PFSK-1 (cell line): ENCODE results near the gene BASP1.

Experiments used
- FOXP2 ChIP-seq: optimal IDR thresholded peaks from 2 replicates; pipeline ENCODE3; 2011; ENCODE audit warnings: borderline replicate concordance, control low read depth, inconsistent platforms; ENCODE audit not compliant: insufficient read depth; ENCODE audit errors: extremely low read length, extremely low read depth
- POLR2AphosphoS5 ChIP-seq: IDR thresholded peaks from 2 replicates; pipeline ENCODE4 v1.6.1; 2012; ENCODE audit warnings: low read depth, mild to moderate bottlenecking, control low read depth, low read length, moderate library complexity
- SIN3A ChIP-seq: IDR thresholded peaks from 2 replicates; pipeline ENCODE4 v1.6.1; 2012; ENCODE audit warnings: mild to moderate bottlenecking, low read length, moderate library complexity, borderline replicate concordance; ENCODE audit not compliant: insufficient read depth
- TAF1 ChIP-seq: IDR thresholded peaks from 2 replicates; pipeline ENCODE4 v1.6.1; 2012; ENCODE audit warnings: low read length, control low read depth, borderline replicate concordance; ENCODE audit not compliant: insufficient read depth
- TF ChIP-seq, protein P1 (sequence below), 2 experiments: IDR thresholded peaks; 2 replicates each; pipeline versions ENCODE4 v1.6.1 to v1.8.0; 2011 to 2012; ENCODE audit warnings: low read depth in 2 of 2, low read length in 2 of 2, control low read depth in 1 of 2, inconsistent platforms in 1 of 2, mild to moderate bottlenecking in 1 of 2, moderate library complexity in 1 of 2; ENCODE audit not compliant: insufficient read depth in 1 of 2

BASP1 gene

DNA sequence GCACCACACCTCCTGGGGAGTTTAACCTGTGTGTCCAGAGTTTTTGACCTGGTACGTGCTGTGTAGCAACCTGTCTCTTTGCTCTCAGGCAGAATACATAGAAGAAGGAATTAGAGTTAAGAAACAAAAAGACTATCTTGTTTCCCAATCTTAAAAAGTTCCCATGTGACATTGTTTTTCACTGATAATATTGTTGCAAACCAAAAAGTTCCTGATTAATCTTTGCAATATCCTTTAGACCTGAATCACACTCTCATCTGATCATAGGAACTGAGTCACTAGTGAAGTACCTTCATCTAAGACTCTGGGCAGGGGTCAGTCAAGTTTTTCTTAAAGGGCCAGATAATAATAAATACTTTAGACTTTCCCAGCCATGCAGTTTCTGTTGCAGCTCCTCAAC lies 35.1 kb downstream of the BASP1 start:
- TF ChIP-seq SIN3A = no peak
- TF ChIP-seq POLR2AphosphoS5 = no peak
- TF ChIP-seq, protein P1, sequence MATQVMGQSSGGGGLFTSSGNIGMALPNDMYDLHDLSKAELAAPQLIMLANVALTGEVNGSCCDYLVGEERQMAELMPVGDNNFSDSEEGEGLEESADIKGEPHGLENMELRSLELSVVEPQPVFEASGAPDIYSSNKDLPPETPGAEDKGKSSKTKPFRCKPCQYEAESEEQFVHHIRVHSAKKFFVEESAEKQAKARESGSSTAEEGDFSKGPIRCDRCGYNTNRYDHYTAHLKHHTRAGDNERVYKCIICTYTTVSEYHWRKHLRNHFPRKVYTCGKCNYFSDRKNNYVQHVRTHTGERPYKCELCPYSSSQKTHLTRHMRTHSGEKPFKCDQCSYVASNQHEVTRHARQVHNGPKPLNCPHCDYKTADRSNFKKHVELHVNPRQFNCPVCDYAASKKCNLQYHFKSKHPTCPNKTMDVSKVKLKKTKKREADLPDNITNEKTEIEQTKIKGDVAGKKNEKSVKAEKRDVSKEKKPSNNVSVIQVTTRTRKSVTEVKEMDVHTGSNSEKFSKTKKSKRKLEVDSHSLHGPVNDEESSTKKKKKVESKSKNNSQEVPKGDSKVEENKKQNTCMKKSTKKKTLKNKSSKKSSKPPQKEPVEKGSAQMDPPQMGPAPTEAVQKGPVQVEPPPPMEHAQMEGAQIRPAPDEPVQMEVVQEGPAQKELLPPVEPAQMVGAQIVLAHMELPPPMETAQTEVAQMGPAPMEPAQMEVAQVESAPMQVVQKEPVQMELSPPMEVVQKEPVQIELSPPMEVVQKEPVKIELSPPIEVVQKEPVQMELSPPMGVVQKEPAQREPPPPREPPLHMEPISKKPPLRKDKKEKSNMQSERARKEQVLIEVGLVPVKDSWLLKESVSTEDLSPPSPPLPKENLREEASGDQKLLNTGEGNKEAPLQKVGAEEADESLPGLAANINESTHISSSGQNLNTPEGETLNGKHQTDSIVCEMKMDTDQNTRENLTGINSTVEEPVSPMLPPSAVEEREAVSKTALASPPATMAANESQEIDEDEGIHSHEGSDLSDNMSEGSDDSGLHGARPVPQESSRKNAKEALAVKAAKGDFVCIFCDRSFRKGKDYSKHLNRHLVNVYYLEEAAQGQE (IDR thresholded peaks at IDR 0.05; ENCODE audit: insufficient read depth in 1 of 2, low read depth in 2 of 2, low read length in 2 of 2) = no peak
- TF ChIP-seq TAF1 = no peak
- no peak for TF ChIP-seq FOXP2

DNA sequence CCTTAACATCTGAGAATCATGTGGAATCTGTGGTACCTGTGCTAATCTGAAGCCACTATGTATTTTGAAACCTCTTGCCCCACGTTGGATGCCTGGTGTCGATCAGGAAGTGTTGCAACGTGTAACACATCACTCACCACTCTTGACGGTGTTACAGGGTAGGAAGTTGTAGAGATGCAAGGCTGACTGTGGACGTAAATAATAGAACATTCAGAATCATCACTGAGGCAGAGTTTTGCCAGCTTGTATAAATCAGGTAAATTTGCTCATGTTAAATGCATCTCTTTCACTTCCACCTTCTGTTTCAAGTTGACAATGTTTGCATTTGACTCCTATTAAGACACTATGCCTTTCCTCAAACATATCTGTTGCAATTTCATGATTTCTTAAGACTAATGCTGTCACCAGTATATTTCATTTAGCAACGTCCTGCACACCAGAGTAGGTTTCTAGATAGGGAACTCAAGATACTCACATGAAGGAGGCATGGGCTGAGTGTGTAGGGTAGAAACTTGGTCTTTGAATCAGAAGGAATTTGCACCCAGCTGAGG lies 38.1 kb downstream of the BASP1 start:
- TF ChIP-seq SIN3A = no peak
- TF ChIP-seq, protein P1 (IDR thresholded peaks at IDR 0.05; ENCODE audit: insufficient read depth in 1 of 2, low read depth in 2 of 2, low read length in 2 of 2) = no peak
- no peak for TF ChIP-seq TAF1
- no peak for TF ChIP-seq POLR2AphosphoS5
- no peak for TF ChIP-seq FOXP2

DNA sequence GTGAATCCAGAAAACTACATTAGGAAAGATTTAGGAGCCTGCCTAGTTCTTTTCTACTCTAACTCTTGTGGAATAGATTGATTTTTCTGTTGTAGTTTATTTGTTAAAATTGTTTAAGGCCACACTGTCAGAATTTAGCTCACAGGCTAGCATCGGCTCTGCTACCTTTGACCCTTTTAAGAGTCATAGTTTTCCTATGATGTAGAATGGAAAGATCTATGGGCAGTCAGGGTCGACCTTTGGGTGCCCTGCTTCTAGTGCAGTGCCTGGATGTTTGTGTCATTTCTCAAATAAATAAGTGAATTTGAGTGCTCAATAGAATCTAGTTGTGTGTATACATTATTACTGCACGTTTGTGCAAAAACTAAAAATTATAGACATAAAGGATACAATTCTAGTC lies 38.7 kb downstream of the BASP1 start:
- TF ChIP-seq, protein P1 (IDR thresholded peaks at IDR 0.05; ENCODE audit: insufficient read depth in 1 of 2, low read depth in 2 of 2, low read length in 2 of 2) = no peak
- TF ChIP-seq TAF1 (no peak), POLR2AphosphoS5 (no peak), FOXP2 (no peak), SIN3A (no peak)

DNA sequence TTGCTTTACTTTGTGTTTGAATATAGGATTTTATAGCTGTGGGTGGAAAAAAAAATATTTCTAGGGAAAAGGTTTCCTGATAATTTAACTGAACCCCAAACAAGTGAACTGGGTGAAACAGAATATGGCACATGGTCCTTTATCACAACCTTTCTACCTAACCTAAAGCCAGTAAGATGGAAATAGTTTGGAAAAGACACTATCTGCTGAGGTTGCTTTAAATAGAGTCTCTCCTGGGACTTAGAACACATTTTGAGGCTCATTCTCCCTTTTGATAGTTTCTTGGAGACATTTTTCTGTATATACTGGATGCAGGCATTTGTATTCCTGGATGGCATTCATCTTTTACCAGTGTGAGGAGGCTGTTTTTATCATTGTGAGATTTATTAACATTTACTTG lies 39.4 kb downstream of the BASP1 start:
- no peak for TF ChIP-seq FOXP2
- no peak for TF ChIP-seq SIN3A
- no peak for TF ChIP-seq TAF1
- TF ChIP-seq, protein P1 (IDR thresholded peaks at IDR 0.05; ENCODE audit: insufficient read depth in 1 of 2, low read depth in 2 of 2, low read length in 2 of 2) = no peak
- TF ChIP-seq POLR2AphosphoS5 = no peak

DNA sequence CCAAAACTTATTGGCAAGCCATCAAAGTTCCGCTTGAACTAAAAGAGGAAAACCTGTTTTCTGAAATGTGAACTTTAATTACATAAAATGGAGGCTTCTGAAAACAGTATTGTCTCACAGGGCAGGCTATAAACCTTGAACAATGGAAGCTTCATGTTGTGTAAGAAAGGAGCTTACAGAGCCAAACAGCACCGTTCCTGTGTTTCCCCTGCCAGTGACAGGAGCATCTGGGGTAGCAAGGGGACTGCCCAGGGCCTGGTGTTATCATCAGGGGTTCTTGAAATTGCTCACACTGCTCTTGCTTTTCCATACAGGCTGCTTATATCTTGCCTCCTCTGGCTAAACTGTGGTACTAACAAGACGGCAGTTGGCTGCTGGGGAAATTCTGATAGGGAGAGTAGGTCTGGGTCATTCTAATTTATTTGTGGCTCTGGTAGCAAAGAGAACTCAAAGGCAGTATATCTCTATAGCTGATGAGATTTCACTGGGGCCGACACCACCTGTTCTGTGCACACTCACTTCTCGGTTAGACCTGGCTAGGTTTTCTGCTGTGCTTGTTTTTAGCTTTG lies 40.4 kb downstream of the BASP1 start:
- TF ChIP-seq, protein P1 (IDR thresholded peaks at IDR 0.05; ENCODE audit: insufficient read depth in 1 of 2, low read depth in 2 of 2, low read length in 2 of 2) = no peak
- TF ChIP-seq TAF1 (no peak), FOXP2 (no peak), SIN3A (no peak), POLR2AphosphoS5 (no peak)
